Measurements from ENCODE around the gene E2F4. TPM values are rescaled to one million over a fixed set of nuclear protein-coding genes. Genes with fewer than 3 reads are reported as not detected.

Gene E2F4
- total and polyA plus RNA-seq, 2 of the 13 experiments (the other 11 are each of a cell fraction or from before 2014, with no cell fraction given), result 84.8 to 91.2 TPM

DNA sequence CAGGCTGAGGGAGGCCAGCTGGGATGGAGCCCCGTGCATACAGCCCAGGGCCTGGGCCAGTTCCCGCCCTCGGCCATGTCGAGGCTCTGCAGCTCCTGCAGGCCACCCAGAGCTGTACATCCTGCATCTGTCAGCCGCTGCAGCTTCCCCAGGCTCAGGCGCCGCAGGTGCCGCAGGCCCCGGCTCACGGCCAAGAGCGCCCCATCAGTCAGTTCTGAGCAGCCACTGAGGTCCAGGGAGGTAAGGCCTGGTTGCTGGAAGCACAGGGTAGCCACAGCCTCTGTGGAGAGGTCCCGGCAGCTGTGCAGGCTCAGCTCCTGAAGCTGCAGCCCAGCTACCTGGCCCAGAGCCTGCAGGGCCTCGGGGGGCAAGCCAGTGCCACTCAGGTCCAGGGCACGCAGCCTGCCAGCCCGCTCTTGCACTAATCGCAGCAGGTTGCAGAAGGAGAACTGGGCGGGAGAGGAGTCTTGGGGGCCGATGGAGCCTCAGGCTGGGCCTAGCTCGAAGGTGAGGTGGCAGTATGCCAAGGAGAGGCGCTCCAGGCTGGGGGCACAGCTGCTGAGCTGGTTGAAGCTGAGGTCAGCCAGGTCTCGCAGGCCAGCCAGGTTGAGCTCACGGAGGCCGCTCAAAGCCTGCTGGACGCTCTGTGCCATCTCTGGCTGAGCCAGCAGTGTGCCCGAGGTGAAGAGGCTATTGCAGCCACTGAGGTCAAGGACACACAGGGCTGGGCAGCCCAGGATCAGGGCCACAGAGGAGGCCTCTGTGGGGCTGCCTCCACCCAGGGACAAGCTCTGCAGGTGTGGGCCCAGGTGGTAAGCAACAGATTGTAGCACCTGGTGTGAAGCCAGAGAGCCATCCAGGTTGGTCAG lies 18.3 kb downstream of the E2F4 start (continued):
- TF ChIP-seq ZNF576 (CRISPR knock-in tag; IDR thresholded peaks at IDR 0.05), result no peak
- no peak for TF ChIP-seq FOXK1 (CRISPR knock-in tag; IDR thresholded peaks at IDR 0.05; ENCODE audit: borderline replicate concordance, low read depth)
- no peak for TF ChIP-seq ZNF598 (CRISPR knock-in tag; IDR thresholded peaks at IDR 0.05; ENCODE audit: borderline replicate concordance)
- TF ChIP-seq, protein P1, sequence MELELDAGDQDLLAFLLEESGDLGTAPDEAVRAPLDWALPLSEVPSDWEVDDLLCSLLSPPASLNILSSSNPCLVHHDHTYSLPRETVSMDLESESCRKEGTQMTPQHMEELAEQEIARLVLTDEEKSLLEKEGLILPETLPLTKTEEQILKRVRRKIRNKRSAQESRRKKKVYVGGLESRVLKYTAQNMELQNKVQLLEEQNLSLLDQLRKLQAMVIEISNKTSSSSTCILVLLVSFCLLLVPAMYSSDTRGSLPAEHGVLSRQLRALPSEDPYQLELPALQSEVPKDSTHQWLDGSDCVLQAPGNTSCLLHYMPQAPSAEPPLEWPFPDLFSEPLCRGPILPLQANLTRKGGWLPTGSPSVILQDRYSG (CRISPR knock-in tag; IDR thresholded peaks at IDR 0.05), result no peak
- no peak for TF ChIP-seq ZNF513 (CRISPR knock-in tag; conservative IDR thresholded peaks at IDR 0.05)
- TF ChIP-seq CBX5 (CRISPR knock-in tag; IDR thresholded peaks at IDR 0.05; ENCODE audit: borderline replicate concordance), result no peak
- TF ChIP-seq, protein P2, sequence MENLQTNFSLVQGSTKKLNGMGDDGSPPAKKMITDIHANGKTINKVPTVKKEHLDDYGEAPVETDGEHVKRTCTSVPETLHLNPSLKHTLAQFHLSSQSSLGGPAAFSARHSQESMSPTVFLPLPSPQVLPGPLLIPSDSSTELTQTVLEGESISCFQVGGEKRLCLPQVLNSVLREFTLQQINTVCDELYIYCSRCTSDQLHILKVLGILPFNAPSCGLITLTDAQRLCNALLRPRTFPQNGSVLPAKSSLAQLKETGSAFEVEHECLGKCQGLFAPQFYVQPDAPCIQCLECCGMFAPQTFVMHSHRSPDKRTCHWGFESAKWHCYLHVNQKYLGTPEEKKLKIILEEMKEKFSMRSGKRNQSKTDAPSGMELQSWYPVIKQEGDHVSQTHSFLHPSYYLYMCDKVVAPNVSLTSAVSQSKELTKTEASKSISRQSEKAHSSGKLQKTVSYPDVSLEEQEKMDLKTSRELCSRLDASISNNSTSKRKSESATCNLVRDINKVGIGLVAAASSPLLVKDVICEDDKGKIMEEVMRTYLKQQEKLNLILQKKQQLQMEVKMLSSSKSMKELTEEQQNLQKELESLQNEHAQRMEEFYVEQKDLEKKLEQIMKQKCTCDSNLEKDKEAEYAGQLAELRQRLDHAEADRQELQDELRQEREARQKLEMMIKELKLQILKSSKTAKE (CRISPR knock-in tag; IDR thresholded peaks at IDR 0.05; ENCODE audit: borderline replicate concordance), result no peak
- no peak for TF ChIP-seq ZNF17 (CRISPR knock-in tag; IDR thresholded peaks at IDR 0.05)
- no peak for TF ChIP-seq KAT8 (CRISPR knock-in tag; IDR thresholded peaks at IDR 0.05)
- TF ChIP-seq SRSF1 (optimal IDR thresholded peaks at IDR 0.05; ENCODE audit: low read depth, low read length), result peak; percentile 42
- no peak for TF ChIP-seq NR0B2 (CRISPR knock-in tag; IDR thresholded peaks at IDR 0.05)
- TF ChIP-seq, protein P3, sequence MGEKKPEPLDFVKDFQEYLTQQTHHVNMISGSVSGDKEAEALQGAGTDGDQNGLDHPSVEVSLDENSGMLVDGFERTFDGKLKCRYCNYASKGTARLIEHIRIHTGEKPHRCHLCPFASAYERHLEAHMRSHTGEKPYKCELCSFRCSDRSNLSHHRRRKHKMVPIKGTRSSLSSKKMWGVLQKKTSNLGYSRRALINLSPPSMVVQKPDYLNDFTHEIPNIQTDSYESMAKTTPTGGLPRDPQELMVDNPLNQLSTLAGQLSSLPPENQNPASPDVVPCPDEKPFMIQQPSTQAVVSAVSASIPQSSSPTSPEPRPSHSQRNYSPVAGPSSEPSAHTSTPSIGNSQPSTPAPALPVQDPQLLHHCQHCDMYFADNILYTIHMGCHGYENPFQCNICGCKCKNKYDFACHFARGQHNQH (CRISPR knock-in tag; IDR thresholded peaks at IDR 0.05), result no peak
- TF ChIP-seq FUBP1 (CRISPR knock-in tag; IDR thresholded peaks at IDR 0.05; ENCODE audit: borderline replicate concordance), result no peak
- no peak for TF ChIP-seq AHR (CRISPR knock-in tag; IDR thresholded peaks at IDR 0.05)
- no peak for TF ChIP-seq HINFP (CRISPR knock-in tag; IDR thresholded peaks at IDR 0.05; ENCODE audit: low read depth)
